Measurements from ENCODE around the gene TANK.

DNA sequence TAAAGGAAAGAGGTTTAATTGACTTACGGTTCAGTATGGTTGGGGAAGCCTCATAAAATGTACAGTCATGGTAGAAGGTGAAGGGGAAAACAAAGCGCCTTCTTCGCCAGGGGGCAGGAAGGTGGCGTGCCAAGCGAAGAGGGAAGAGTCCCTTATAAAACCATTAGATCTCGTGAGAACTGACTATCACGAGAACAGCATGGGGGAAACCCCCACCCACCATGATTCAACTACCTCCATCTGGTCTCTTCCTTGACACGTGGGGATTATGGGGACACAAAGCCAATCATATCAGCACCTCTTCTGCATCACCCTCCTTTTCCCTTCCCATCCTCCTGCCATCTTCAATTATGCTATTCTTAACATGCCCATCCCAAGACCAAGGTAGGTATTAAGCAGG lies 29.9 kb upstream of the TANK start:
- TF ChIP-seq REST (IDR thresholded peaks at IDR 0.05): no peak
- TF ChIP-seq, protein P1, sequence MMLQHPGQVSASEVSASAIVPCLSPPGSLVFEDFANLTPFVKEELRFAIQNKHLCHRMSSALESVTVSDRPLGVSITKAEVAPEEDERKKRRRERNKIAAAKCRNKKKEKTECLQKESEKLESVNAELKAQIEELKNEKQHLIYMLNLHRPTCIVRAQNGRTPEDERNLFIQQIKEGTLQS (IDR thresholded peaks at IDR 0.05): no peak
- no peak for TF ChIP-seq HNF4G (IDR thresholded peaks at IDR 0.05)
- no peak for TF ChIP-seq EGR1 (IDR thresholded peaks at IDR 0.05; ENCODE audit: low read depth in 2 of 2)
- TF ChIP-seq CTCF (IDR thresholded peaks at IDR 0.05; ENCODE audit: low read depth, low read length, missing input control): no peak
- TF ChIP-seq TAF1 (conservative IDR thresholded peaks at IDR 0.05): no peak
- no peak for TF ChIP-seq RAD21 (IDR thresholded peaks at IDR 0.05)
- no peak for TF ChIP-seq GABPA (IDR thresholded peaks at IDR 0.05 in 1 of 2, conservative IDR thresholded peaks at IDR 0.05 in 1 of 2)
